PC-9 (cell line): ENCODE results near the gene LIN7A. TPM values are rescaled to one million over a fixed set of nuclear protein-coding genes. Genes with fewer than 3 reads are reported as not detected.

Experiments
- BruUV-seq: library from RNA; stranded (reverse); fragments of 400-500 nt; replicated peaks from 2 replicates; lab custom pipeline; 2021; lab: Mats Ljungman, UMichigan
- CTCF ChIA-PET: fragments of 300-600 bp; sonication (Branson Sonifier 250); formaldehyde crosslinking; loops from one replicate; lab custom pipeline; 2022; ENCODE audit warnings: antibody characterized with exemption; lab: Charles Lee
- POLR2A ChIA-PET: fragments of 300-600 bp; sonication (Branson Sonifier 250); formaldehyde crosslinking; loops from one replicate; lab custom pipeline; 2022; ENCODE audit warnings: antibody characterized with exemption; ENCODE audit not compliant: unreplicated experiment; lab: Charles Lee
- DNase-seq, 2 experiments: peaks; one replicate each; pipeline versions ENCODE4 v3.0.0 to v3.0.0-alpha.2; 2015 to 2022; ENCODE audit warnings: mixed read lengths in 1 of 2
- H2AFZ ChIP-seq: fragments of 200-600 bp; sonication (generic); 2 replicates; pipeline ENCODE4 v1.8.1; 2017; ENCODE audit warnings: antibody characterized with exemption
- H3F3A ChIP-seq: fragments of 200-600 bp; sonication (generic); 2 replicates; pipeline ENCODE4 v1.8.1; 2017; ENCODE audit warnings: antibody characterized with exemption, mild to moderate bottlenecking, low read depth; ENCODE audit not compliant: insufficient read depth
- H3K27ac ChIP-seq: fragments of 200-600 bp; sonication (generic); 2 replicates; pipeline ENCODE4 v1.6.1; 2016; ENCODE audit warnings: mixed run types
- H3K27me3 ChIP-seq: fragments of 200-600 bp; sonication (generic); 2 replicates; pipeline ENCODE4 v1.6.1; 2016; ENCODE audit warnings: low read depth, mixed run types; ENCODE audit not compliant: insufficient read depth
- H3K36me3 ChIP-seq: fragments of 200-600 bp; sonication (generic); 2 replicates; pipeline ENCODE4 v1.6.1; 2016; ENCODE audit warnings: low read depth, mixed run types
- H3K4me1 ChIP-seq: fragments of 200-600 bp; sonication (generic); replicated peaks from 2 replicates; pipeline ENCODE4 v1.6.1; 2016; ENCODE audit warnings: mixed run types; ENCODE audit not compliant: insufficient read depth
- H3K4me2 ChIP-seq: fragments of 200-600 bp; sonication (generic); 2 replicates; pipeline ENCODE4 v1.6.1; 2017; ENCODE audit warnings: mixed run types
- H3K4me3 ChIP-seq: fragments of 200-600 bp; sonication (generic); 2 replicates; pipeline ENCODE4 v1.6.1; 2016; ENCODE audit warnings: mixed run types
- H3K79me2 ChIP-seq: fragments of 200-600 bp; sonication (generic); 2 replicates; pipeline ENCODE4 v1.6.1; 2017; ENCODE audit warnings: low read depth, mixed run types
- H3K9me2 ChIP-seq: fragments of 200-600 bp; sonication (generic); 2 replicates; pipeline ENCODE4 v1.8.1; 2017; ENCODE audit warnings: mild to moderate bottlenecking; ENCODE audit not compliant: insufficient read depth
- H3K9me3 ChIP-seq: fragments of 200-600 bp; sonication (generic); 2 replicates; pipeline ENCODE4 v1.8.1; 2016; ENCODE audit warnings: low read depth; ENCODE audit not compliant: insufficient read depth
- H4K20me1 ChIP-seq: fragments of 200-600 bp; sonication (generic); 2 replicates; pipeline ENCODE4 v1.8.1; 2017; ENCODE audit not compliant: insufficient read depth
- EZH2 ChIP-seq: fragments of 200-600 bp; sonication (generic); IDR thresholded peaks from 2 replicates; pipeline ENCODE4 v1.8.0; 2017; ENCODE audit warnings: antibody characterized with exemption, low read depth
- intact Hi-C: fragments of 100-400 bp; cut with micrococcal nuclease; formaldehyde crosslinking; loops from one replicate; pipeline ENCODE4 v1.10.0; 2022; ENCODE audit not compliant: unreplicated experiment
- total RNA-seq: library from RNA; stranded (reverse); gene quantifications from 2 replicates; pipeline ENCODE4 v1.2.3, GENCODE V29; 2021
- TF ChIP-seq, protein P1 (sequence below): fragments of 200-600 bp; sonication (generic); conservative IDR thresholded peaks from 2 replicates; pipeline ENCODE4 v1.6.1; 2017; ENCODE audit warnings: mixed run types, antibody characterized with exemption, mild to moderate bottlenecking, moderate library complexity

LIN7A gene
- total RNA-seq, 1 experiment from 2014 or later, result not detected

DNA sequence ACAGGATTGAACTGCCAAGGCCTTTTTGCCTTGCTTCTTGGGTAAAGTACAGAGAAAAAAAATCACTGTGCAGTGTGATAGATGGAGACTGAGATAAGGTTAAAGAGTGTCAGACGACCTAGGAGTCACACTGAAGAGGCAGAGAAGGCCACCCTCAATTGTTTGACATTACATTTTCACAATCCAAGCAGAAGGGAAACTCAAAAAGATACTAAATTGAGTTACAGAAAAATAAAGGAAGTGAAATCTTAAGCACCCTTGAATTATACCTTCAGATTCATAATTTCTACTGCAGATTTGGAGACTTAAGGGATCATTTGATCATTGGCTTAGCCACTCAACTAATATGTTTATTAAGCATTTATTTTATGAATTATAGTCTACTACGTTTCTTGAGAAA, 123.9 kb downstream of the LIN7A start:
- POLR2A ChIA-PET, result no interaction called here
- H3F3A ChIP-seq, result no peaks in the 10 kb centered on the region
- H3K79me2 ChIP-seq, result no peaks in the 10 kb centered on the region
- TF ChIP-seq EZH2, result no peak
- TF ChIP-seq, protein P1, sequence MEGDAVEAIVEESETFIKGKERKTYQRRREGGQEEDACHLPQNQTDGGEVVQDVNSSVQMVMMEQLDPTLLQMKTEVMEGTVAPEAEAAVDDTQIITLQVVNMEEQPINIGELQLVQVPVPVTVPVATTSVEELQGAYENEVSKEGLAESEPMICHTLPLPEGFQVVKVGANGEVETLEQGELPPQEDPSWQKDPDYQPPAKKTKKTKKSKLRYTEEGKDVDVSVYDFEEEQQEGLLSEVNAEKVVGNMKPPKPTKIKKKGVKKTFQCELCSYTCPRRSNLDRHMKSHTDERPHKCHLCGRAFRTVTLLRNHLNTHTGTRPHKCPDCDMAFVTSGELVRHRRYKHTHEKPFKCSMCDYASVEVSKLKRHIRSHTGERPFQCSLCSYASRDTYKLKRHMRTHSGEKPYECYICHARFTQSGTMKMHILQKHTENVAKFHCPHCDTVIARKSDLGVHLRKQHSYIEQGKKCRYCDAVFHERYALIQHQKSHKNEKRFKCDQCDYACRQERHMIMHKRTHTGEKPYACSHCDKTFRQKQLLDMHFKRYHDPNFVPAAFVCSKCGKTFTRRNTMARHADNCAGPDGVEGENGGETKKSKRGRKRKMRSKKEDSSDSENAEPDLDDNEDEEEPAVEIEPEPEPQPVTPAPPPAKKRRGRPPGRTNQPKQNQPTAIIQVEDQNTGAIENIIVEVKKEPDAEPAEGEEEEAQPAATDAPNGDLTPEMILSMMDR, result no peak
- H3K4me3 ChIP-seq, result no peak overlapping the region
- H3K36me3 ChIP-seq, result no peaks in the 10 kb centered on the region
- H3K27ac ChIP-seq, result no peak overlapping the region
- BruUV-seq, result no TSS peak
- no peaks in the 10 kb centered on the region; the same call in 1 of the 2 replicates for H3K9me2 ChIP-seq
- H3K4me2 ChIP-seq, result no peak overlapping the region
- no peak overlapping the region for H2AFZ ChIP-seq
- intact Hi-C loops, result no loop called here
- H3K4me1 ChIP-seq, result no peaks in the 10 kb centered on the region
- no peaks in the 10 kb centered on the region for H4K20me1 ChIP-seq
- DNase-seq, result no peak
- CTCF ChIA-PET, result no interaction called here
- H3K27me3 ChIP-seq, result no peaks in the 10 kb centered on the region
- no peaks in the 10 kb centered on the region for H3K9me3 ChIP-seq

DNA sequence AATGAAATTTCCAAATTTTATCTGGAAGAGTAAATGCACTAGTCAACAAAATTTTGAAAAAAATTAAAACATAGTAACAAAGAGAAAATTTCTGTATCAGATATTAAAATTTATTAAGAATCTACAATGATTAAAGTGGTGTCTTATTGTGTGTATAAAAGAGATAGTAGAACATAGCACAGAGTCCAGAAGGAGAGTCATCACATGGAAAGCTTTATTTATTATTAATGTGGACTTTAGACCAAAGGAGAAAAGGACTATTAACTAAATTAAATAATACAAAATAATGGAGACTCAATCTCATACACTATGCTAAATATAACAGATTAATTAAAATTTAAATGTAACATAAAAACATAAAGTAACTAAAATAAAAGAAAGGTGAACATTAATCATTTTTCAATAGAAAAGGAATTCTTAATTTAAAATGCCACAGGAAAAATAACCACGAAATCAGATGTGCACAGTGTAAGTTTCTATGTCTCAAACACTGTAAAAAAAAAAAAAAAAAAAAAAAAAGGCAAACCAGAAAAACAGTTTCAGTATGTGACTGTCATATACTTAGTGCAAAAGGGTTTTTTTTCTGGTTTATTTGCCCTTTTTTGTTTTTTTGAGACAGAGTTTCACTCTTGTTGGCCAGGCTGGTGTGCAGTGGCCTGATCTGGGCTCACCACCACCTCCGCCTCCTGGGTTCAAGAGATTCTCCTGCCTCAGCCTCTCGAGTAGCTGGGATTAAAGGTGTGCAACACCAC, 125.6 kb downstream of the LIN7A start:
- POLR2A ChIA-PET, result no interaction called here
- no TSS peak for BruUV-seq
- Histone ChIP-seq H3K4me3 (no peak overlapping the region), H3F3A (no peaks in the 10 kb centered on the region), H2AFZ (no peak overlapping the region), H3K79me2 (no peaks in the 10 kb centered on the region), H3K4me2 (no peak overlapping the region), H3K27ac (no peak overlapping the region), H3K9me2 (no peaks in the 10 kb centered on the region; the same call in 1 of the 2 replicates), H4K20me1 (no peaks in the 10 kb centered on the region), H3K9me3 (no peaks in the 10 kb centered on the region), H3K36me3 (no peaks in the 10 kb centered on the region), H3K4me1 (no peaks in the 10 kb centered on the region), H3K27me3 (no peaks in the 10 kb centered on the region)
- intact Hi-C loops, result no loop called here
- no peak for TF ChIP-seq EZH2
- TF ChIP-seq, protein P1, result no peak
- CTCF ChIA-PET, result no interaction called here
- DNase-seq, result no peak

DNA sequence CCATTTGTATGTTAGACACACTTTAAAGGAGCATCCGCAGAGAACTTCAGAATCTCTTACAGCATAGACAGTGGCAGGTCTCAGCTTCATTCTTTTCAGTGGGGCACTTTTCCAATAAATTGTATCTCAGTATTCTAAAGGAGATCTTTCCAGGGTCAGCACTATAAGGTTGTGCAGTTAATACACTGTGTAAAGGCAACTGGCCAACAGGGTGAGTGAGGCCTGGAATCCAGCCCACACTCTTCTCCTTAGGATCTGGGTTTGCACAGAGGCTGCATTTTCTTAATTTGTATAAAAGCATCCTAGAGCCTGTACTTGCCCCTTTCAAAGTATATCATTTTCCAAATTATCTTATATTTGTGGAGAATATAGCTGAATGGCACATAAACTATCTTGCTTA, 126.9 kb downstream of the LIN7A start:
- no peaks in the 10 kb centered on the region for H3K4me1 ChIP-seq
- H3K4me2 ChIP-seq, result no peak overlapping the region
- H3K27me3 ChIP-seq, result no peaks in the 10 kb centered on the region
- intact Hi-C loops, result no loop called here
- BruUV-seq, result no TSS peak
- no peaks in the 10 kb centered on the region for H3K36me3 ChIP-seq
- no peaks in the 10 kb centered on the region; the same call in 1 of the 2 replicates for H3K9me3 ChIP-seq
- no peaks in the 10 kb centered on the region for H3K79me2 ChIP-seq
- ChIA-PET POLR2A (no interaction called here), CTCF (interaction anchor here (0.6 kb wide), 1 partner anchor 15 kb away, joined by 6 read pairs; no protein-coding TSS in a partner anchor)
- no peak overlapping the region for H3K27ac ChIP-seq
- no peak overlapping the region for H2AFZ ChIP-seq
- H4K20me1 ChIP-seq, result no peaks in the 10 kb centered on the region
- no peak overlapping the region for H3K4me3 ChIP-seq
- H3F3A ChIP-seq, result no peaks in the 10 kb centered on the region
- DNase-seq, result no peak
- H3K9me2 ChIP-seq, result no peaks in the 10 kb centered on the region; the same call in 1 of the 2 replicates
- no peak for TF ChIP-seq EZH2
- TF ChIP-seq, protein P1, result no peak
